Endometrium (tissue), 2 donors: Measurements from ENCODE around the gene ATAT1.
"Not testable (repeated sequence)": the region's sequence is repeated elsewhere in the genome, so short reads cannot be mapped to it uniquely, and the experiment has no call there.

Source experiments
- FAIRE-seq: peaks from 2 replicates; lab custom pipeline; 2012; peaks lifted over from hg19 to GRCh38; lab: Jason Lieb, UNC
- donor health status: control.
- donor health status: control.

The ATAT1 gene

DNA sequence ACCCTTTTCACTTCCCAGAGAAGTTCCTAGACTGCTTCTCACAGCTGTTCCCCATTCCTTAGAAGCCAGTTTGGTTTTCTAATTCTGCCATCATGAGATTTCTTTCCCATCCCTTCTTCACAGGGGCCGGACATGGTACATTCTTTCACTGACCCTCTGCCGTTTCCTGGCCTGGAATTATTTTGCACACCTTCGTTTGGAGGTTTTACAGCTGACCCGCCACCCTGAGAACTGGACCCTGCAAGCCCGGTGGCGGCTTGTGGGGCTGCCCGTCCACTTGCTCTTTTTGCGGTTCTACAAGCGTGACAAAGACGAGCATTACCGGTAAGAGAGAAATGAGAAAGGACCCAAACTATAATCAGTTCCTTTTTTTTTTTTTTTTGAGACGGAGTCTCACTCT is 24.5 kb downstream of the ATAT1 start:
- FAIRE-seq: no peak

DNA sequence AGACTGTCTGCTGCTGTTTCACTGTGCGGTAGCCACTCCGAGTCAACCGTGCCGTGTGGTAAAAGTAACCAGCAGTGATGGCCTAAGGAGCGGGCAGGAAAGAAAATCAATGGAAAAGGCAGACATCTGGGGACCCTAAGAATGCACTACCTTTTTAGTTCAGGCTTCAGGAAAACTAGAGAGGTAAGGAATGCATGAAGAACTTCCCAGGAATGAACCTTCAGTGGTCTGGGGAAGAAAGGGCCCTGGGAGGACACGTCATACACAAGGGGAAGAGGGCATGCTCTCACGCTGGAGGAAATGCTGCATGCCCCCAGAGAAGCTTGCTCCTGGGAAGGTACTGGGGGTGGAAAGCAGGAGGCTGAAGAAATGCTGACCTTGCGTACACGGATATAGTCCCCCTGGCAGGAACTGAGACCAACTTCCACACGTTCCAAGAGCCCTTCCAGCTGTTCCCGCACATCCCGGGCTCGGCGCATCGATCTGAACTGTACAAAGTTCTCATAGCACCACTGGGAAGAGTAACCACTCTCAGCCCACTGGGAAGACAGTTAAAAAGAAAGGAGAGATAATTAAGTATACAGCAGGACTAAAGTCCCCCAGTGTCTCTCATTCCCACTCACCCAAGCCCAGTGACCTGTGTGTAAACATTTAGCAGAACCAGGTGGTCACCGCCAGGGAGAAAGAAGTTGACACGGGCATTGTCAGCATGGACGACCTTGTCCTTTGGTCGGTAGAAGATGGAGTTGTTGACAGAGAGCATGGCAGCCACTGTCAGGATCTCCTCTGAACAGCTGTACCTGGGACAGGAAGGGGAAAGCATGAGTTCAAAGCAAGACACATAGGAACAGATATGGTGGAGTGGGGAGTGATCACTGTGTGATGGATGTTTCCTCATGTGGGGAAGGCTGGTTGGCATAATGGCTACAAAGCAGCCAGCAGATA is 28.4 kb downstream of the ATAT1 start:
- no peak for FAIRE-seq

DNA sequence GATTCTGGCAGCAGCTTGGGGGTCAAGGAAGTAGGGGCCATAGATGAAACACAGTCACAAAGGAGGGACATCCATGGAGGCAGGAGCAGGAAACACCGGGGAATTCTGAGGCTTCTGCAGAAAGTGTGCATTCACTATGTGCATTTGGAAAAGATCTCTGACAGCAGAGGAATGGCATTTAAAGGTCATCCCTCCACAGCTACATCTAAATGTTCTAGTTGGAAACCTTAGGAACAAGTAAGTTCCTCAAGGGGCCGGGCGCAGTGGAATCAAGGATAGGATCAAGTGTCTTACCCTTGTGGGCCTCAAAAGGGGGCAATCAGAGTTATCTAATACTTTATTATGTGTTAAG is 29.0 kb downstream of the ATAT1 start:
- FAIRE-seq: no peak

DNA sequence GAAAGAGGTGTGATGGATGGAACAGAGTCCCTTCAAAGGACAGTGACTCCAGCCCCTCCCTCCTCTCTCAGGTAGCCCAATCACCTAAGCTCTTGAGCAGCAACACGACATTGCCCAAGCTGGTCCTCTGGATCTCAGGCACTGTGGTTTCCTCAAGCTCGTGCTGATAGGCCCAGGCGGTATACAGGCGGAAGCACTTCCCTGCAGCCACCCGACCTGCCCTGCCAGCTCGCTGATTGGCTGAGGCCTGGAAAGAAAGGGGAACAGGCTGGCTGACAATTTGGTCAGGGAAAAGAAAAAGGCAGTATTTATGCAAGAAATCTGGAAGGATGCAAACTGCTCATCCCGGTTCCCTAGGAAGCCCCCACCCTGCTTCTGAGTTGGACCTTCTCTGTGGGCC is 29.8 kb downstream of the ATAT1 start:
- FAIRE-seq: no peak

DNA sequence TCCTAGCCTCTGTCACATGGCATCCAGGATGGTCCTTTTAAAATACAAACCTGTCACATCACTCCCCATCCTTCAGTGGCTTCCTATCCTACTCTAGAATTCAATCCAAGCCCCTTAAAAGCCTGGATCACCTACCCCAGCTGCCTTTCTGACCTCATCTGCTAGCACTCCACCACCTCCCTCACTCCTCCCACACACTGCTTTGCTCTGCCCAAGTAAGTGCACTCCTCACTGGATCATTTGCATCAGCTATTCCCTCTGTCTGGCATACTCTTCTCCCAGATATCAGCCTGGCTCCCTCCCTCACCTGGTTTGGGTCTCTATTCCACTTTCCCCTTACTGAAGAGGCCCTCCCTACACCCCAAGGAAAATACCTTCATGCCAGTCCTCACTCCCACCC is 30.8 kb downstream of the ATAT1 start:
- FAIRE-seq: no peak

DNA sequence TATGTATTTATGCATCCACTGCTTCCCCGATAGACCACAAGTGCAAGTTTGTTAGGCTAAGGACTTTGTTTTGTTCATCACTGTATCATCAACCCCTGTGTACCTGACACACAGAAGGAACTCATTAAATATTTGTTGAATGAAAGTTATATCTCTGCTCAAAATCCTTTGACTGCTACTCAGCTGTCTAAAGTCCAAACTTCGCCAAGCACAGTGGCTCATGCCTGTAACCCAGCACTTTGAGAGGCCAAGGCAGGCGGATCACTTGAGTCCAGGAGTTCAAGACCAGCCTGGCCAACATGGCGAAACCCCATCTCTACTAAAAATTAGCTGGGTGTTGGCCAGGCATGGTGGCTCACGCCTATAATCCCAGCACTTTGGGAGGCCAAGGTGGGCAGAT is 31.2 kb downstream of the ATAT1 start:
- FAIRE-seq: not testable (repeated sequence)

DNA sequence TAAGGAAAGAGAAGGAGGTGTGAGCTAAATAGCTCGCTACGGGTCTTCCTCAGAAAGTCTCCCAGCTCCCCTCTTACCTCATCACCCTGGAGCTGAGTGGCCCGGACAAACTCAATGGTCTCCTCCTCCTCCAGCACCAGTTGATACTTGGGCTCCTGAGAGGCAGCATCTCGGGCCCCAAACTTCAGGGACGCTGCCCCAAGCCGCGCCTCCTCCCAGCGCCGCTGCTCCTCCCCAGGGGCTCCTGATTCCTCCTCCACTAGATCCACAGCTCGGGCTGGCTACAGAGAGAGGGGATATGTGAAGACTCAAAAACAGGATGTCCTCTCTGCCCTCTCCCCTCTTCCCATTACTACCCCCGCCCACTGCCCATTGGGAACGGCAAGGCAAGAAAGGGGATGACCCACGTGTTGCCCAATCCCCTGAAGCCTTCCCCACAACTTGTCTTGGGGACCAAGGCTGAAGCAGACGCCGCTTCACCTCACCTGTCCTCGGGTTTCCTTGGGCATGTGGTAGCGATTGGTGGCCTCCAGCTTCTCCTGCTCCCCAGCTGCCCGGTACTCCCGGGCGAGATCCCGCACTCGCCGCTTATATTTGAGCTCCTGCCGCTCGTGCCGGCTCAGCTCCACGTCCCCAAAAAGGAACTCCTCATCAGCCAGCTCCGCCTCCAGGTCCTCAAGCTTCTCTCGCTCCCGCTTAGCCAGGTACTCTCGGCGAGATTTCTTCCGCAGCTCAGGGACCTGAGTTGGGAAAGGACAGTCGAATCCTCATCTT is 38.5 kb downstream of the ATAT1 start:
- no peak for FAIRE-seq

DNA sequence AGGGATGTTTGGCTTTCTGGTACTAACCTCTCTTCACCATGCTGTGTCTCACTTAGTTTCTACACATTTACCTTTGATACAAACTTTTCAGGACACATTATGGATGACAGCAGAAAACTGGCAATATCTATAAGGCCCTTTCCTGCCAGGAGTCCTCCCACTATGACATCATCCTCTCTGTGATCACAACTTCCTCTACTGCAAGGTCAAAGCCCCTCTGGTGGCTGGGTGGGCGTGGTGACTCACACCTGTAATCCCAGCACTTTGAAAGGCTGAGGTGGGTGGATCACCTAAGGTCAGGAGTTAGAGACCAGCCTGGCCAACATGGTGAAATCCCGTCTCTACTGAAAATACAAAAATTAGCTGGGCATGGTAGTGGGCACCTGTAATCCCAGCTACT is 39.6 kb downstream of the ATAT1 start:
- FAIRE-seq: not testable (repeated sequence)

DNA sequence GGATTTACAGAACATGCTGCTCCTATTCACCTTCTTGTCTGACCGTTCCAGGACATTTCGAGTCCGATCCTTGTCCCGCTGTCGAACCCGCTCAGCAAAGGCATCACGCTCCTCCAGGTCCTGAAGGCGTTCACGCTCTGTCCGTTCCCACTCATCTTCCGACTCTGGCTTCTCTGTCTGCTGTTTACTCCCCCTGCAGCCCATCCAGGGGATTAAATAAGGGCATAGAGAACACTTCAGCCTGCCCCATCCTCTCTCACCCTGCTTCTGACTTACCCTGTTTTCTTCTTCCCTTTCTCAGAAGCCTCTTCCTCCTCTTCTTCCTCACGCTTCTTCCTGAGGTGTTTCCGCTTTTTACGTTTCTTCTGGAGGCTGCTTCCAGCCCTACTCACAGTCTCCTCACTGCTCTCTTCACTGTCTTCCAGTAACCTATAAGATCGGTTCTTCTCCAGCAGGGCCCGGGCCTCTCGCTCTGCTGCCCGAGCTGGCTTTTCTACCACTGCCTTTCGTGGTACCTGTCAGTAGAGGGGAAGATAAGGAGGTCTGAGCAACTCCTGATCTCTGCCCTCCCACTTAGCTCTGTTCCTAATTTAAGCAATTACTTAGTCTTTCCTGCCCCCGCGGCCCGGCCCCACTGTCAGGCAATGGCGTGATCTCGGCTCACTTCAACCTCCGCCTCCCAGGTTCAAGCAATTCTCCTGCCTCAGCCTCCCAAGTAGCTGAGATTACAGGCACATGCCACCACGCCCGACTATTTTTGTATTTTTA is 44.3 kb downstream of the ATAT1 start:
- no peak for FAIRE-seq

DNA sequence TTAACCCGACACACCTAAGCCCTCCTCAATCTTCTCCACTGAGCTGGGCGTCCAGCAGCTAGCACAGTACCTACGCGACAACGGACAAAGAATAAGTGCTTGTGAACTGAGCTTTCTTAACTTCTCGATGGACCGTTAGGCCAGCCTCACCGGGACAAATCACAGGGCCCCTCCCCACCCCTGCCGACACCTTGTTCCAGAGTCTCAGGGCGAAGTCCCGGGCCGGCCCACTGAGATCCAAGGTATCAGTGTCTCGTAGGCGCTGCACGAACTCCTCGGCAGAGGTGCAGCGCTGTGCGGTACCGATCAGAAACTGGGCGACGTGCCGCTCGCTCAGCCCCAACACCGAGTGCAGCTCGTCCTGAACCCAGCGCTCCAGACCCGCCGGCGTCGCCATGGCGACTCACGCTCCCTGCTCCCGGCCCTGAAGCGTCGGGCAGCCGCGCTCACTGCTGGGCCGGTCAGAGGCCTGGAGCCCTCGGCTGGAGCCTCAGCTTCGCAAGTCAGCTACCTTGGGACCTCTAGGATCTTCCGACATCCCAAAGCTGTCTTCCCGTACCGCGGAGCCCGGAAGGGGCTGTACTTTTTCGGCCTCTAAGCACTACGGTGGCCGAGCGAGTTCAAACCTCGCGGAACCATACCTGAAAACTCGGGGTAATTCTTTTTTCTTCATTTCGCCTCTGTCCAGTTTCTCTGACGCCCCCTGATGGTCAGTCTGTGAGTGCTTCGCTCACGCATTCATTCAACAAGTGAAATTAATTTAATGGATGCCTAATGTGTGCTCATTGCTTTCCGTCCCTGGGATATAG is 46.0 kb downstream of the ATAT1 start, which contains the start of gene DHX16:
Gene DHX16, minus strand, starts transcription at position 562 of the 809 bp plus-strand sequence. Its CDS starts 165 bp downstream, at position 397.
- FAIRE-seq: peak; percentile 94

DNA sequence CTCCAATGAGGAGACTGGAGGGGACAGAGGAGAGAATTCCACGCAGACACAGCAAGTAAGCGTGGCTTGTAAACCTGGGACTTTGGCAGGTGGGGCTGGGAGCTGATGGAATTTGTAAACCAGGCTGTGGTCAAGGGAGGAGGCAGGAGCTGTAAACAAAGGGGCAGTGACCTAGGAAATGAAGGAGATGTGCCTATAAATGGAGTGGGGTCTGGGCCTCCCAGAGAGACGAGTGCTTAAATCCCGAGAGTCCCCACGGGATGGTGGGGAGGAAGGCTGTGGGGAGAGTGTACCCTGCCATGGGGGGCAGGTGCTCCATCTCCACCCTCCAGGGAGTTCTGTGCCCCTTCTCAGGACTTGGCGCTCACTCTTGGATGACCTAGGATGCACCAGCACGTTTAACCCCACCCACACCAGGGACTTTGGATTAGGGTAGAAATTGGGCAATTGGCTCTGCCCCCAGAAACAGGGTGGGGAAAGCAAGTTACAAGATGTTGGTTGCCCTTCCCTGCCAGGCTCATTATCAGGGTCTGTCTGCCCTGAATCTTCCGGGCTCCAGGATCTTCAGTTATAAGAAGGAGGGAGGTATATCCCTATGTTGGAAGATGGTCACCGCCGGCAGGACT is 50.1 kb downstream of the ATAT1 start:
- FAIRE-seq: no peak

DNA sequence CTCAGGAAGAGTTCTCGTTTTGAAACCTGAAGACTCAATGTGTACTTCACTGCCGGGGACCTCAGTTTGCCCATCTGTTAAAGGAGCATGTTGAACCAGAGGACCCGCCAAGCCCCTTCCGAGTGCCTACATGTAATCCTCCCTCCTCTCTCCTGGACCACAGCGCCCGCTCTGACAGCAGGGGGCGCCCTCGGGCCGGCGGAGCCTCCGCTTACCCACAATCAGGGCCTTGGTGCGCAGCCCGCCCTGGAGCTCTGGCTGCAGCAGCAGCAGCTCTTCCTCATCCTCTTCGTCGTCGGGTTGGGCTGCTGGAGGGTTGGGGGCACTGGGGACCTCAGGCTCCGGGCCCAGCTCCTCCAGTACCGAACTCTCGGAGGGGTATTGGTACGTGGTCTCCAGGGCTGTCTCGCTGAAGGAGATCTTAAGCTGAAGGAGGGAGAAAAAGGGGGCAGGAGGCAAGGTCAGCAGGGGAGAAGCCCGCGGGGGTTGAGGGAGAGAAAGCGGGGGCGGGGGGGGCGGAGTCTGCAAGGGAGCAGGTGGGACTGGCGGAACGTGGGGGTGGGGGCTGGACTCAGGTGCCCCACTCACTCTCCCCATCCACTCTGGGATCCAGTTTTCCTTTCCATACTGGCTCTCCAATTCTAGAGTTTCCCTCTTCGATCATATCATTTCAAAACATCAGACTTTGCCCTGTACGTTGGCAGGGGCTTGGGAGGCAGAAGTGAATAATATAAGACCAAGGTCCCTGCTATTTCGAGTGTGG is 52.5 kb downstream of the ATAT1 start:
- no peak for FAIRE-seq

DNA sequence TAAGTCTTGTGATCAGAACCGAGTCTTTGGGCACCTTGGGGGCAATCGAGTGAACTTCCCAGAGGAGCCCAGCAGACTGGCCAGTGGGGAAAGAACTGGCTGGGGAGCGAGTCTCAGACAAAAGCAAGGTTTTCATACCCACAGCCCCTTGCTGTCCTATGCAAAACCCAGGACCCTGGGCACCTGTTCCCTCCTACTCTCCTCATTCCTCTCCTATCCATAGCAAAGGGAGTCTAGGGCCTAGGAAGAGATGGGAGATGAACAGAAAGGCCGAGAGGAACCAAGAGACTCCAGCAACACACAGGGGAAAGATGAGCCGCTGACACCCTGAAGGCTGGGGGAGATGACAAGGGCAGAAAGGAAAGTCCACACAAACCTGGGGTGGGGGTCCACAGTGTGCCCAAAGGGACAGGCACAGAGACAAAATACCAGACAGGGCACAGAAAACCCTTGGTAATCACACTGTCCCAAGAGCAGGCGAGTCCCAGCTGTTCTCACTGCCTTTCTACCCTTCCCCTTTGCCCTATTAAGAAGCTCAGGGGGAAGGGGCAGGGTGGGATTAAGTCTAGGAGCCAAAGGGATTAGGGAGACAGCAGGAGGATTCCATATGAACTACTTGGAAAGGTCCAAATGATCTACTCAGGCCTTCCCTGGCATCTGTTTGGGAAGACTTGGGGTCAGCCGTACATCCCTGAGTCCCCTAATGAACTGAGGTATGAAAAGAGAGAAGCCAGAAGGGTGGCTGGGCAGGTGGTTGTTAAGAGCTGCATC is 53.3 kb downstream of the ATAT1 start:
- no peak for FAIRE-seq

DNA sequence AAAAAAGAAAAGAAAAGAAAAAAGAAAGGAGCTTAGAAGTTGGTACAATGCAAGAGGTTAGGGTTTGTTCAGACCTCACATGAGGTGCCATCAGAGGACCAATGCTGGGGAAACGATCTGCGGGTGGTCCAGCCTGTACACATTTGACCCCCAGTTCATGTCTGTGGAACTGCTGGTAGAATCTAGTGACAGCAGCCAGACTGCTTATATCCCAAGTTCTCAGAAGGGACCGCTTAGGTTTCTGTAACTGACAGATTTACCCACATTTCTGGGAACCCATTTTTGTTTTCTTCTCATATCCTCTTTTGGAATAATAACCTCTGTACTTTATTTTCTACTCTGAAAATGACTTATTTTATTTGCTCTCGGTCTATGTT is 55.1 kb downstream of the ATAT1 start:
- no peak for FAIRE-seq

DNA sequence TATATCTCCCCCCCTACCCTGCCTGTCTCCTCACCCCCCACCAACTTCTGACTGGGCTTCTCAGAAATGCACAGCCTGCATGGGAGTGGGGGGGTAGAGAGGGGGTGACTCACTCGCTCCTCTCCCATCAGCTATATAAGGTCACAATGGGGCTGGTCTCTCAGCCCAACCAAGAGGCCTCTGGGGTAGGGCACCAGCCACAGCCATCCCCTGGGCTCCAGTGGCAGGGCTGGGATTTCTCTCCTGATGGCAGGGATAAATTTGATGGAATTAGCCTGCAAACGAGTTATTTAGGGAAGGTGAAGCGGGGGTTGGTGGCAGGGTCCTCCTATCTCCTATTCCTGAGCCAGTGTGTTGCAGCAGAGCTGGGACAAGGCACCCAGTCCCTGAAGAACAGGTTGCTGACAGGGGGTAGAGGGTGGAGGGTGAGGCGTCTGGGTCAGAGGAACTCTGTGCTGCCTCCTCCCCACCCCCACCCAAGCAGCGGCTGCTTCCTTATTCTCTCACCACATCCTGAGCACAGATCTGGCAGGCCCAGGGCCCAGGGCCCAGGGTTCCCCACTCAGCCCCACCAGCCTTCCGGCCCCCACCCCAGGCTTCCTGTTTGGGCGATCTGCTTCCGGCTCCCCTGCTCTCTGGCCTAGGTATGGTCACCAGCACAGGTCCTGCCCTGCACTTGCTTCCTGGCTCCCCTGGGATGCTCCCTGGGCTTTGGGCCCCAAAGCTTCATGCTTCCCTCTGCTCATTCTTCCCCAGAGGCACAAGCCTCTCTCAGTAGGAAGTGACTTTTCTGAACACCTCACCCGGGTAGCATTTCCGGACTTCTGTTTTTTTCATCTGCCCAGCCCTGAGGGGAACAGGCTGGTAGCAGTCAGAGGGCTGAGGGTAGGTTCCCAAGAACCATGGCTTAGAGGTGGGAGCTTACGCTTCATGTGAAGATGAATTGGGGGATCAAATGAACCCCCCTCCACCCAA is 55.8 kb downstream of the ATAT1 start:
- FAIRE-seq: no peak

DNA sequence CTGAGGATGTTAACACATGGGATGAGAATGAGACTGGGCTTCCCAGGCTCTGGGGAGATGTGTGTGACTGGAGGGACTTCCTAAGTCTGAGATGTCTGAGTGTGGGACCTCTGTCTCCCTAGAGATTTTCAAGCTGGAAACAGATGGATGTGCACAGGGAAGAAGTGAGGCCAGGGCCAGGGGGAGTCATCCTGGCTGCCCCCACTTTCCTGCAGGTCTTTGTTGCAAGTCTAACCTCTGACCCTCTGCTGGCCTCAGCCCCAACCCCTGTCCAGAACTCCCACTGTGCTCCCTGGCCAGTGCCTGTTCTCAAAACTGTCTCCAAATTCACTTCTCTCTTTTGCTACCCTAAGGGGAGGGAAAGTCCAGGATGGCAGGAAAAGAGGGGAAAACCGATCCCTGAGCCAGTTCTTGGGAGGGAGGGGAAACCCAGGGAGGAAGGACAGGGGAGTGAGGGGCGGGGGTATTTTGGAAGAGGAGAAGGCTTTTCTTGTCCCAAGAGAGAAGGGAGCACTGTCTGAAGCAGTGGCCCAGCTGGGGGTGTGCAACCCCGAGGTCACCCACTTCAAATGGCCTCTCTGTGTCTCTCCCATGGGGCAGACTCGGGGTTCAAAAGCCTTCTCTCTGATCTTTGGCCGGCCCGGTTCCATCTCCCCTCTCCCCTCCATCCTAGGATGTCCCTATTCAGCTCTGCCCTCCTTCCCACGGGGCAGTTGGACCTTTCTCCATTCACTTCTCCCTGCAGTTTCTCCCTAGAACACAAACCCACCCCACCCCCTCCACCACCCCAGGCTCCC is 56.7 kb downstream of the ATAT1 start:
- FAIRE-seq: no peak

DNA sequence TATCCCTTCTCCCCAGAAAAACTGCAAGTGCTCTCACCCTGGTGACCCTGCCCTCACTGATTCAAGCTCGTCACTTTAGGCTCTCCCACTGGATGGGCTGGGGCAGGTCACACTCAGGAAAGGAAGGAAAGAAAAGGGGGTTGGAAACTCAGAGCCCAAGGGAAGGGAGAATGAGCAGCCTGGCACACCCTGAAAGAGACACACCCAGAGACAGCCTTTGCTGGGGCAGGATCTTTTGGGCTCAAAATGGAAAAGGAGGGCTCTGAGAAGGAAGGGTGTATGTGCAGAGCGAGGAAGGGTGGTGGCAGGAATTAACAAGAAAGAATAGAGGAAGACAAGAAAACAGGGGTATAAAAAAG is 57.3 kb downstream of the ATAT1 start:
- FAIRE-seq: no peak
